Measurements from ENCODE around the gene RAB24.

DNA sequence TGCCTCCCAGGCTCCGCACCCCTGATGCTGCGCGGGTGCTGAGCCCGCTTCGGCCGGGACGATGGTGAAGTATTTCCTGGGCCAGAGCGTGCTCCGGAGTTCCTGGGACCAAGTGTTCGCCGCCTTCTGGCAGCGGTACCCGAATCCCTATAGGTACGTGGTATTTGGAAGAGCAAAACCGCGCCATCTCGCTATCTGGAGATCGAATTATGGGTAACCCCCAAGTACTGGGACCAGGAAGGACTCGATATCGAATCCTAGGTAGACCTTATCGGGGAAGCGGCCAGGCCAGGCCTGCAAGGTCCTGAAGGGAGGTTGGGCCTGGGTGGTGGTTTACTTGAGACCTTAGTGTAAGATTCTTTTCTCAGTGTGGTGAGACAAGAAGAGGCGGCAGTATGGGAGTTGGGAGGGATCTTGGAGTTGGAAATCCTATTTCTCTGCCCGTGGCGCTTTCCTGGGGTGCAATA, 439 bp upstream of the RAB24 start:
- no peak for TF ChIP-seq POLR2A (IDR thresholded peaks at IDR 0.05)
- TF ChIP-seq, protein P1, sequence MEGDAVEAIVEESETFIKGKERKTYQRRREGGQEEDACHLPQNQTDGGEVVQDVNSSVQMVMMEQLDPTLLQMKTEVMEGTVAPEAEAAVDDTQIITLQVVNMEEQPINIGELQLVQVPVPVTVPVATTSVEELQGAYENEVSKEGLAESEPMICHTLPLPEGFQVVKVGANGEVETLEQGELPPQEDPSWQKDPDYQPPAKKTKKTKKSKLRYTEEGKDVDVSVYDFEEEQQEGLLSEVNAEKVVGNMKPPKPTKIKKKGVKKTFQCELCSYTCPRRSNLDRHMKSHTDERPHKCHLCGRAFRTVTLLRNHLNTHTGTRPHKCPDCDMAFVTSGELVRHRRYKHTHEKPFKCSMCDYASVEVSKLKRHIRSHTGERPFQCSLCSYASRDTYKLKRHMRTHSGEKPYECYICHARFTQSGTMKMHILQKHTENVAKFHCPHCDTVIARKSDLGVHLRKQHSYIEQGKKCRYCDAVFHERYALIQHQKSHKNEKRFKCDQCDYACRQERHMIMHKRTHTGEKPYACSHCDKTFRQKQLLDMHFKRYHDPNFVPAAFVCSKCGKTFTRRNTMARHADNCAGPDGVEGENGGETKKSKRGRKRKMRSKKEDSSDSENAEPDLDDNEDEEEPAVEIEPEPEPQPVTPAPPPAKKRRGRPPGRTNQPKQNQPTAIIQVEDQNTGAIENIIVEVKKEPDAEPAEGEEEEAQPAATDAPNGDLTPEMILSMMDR (IDR thresholded peaks at IDR 0.05) = no peak
- no peak for TF ChIP-seq EP300 (IDR thresholded peaks at IDR 0.05)
